Sigmoid colon (tissue), 4 donors: Measurements from ENCODE around the gene C11orf52.

Experiments
- EP300 ChIP-seq, 4 donors: sonication (generic); formaldehyde crosslinking; IDR thresholded peaks; one replicate each; pipeline ENCODE4 v1.6.1; 2017; ENCODE audit warnings: antibody characterized with exemption in 4 of 4
- POLR2A ChIP-seq, 2 donors: fragments of 450-650 bp; IDR thresholded peaks; one replicate each; pipeline ENCODE4 v1.6.1; 2016; ENCODE audit warnings: antibody characterized with exemption in 2 of 2, mild to moderate bottlenecking in 2 of 2, moderate library complexity in 2 of 2
- POLR2AphosphoS5 ChIP-seq, 4 donors: sonication (generic); formaldehyde crosslinking; IDR thresholded peaks; one replicate each; pipeline ENCODE4 v1.6.1; 2017; ENCODE audit warnings: antibody characterized with exemption in 4 of 4
- TF ChIP-seq, protein P1 (sequence below), 4 experiments: fragments of 450-650 bp in 3 of 4; fragments of 200-600 bp in 1 of 4; IDR thresholded peaks; one replicate each; pipeline ENCODE4 v1.5.1; 2016 to 2019; ENCODE audit warnings: antibody characterized with exemption in 4 of 4, mild to moderate bottlenecking in 3 of 4, moderate library complexity in 2 of 4

DNA sequence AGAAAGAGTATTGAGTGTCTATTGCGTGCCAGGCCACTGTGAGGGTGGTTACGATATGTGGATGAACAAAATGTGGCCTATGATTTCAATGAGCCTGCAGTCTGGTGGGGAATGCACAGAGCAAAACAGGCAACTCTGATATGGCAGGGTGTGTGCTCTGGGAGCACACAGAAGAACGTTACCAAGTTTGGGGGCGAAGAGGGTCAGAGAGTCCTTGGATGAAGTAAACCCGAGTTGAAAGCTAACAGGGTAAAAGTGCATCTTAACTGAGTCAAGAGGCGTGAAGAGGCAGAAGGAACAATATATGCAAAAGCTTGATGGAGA is 39.1 kb upstream of the C11orf52 start:
- TF ChIP-seq, protein P1, sequence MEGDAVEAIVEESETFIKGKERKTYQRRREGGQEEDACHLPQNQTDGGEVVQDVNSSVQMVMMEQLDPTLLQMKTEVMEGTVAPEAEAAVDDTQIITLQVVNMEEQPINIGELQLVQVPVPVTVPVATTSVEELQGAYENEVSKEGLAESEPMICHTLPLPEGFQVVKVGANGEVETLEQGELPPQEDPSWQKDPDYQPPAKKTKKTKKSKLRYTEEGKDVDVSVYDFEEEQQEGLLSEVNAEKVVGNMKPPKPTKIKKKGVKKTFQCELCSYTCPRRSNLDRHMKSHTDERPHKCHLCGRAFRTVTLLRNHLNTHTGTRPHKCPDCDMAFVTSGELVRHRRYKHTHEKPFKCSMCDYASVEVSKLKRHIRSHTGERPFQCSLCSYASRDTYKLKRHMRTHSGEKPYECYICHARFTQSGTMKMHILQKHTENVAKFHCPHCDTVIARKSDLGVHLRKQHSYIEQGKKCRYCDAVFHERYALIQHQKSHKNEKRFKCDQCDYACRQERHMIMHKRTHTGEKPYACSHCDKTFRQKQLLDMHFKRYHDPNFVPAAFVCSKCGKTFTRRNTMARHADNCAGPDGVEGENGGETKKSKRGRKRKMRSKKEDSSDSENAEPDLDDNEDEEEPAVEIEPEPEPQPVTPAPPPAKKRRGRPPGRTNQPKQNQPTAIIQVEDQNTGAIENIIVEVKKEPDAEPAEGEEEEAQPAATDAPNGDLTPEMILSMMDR (IDR thresholded peaks at IDR 0.05) = no peak
- no peak for TF ChIP-seq POLR2A (IDR thresholded peaks at IDR 0.05)
- TF ChIP-seq POLR2AphosphoS5 (IDR thresholded peaks at IDR 0.05) = no peak
- TF ChIP-seq EP300 (IDR thresholded peaks at IDR 0.05) = no peak
